GM18519 (cell line): ENCODE measurements around the gene LAMB1.
A peak's percentile ranks its signal among the peaks of the same experiment; 100 is the strongest.

ENCODE experiments used
- ATAC-seq: cut with Tn5 transposase; IDR thresholded peaks from one replicate; pipeline ENCODE4 v1.9.1; 2021; ENCODE audit warnings: mild to moderate bottlenecking, moderate library complexity; ENCODE audit not compliant: unreplicated experiment, low FRiP score

The LAMB1 gene

DNA sequence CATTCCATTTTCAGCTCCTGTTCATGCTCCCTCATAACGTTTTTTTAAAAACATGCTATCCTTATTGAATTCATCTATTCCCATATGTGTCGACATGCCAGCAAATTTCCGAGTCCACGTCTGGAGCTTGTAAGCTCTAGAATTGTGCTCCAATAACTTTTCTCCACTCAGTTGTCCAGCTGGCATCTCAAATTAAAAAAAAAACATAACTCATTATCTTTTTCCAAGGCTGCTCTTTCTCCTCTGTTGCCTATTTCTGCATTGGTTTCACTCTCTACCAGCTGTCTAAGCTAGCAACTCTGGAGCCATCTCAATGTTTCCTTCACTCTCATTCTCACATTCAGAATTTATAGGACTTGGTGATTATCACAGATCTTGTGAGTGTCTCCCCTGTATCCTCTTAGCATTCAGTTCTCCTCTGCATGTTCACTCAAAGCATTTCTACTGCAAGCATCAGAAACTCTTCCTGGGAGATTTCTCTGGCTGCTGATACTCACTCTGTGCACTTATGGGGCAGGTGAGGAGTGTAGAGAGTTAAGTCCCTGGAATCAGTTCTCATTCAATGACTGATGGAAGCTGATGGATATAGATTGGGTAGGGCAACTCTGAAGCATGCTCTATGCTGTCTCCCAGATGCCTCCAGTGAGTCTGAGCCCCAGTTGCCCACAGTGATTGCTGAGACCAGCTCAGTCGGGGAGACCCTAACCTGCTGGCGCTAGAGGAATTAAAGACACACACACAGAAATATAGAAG lies 118.7 kb downstream of the LAMB1 start:
- ATAC-seq: no peak

DNA sequence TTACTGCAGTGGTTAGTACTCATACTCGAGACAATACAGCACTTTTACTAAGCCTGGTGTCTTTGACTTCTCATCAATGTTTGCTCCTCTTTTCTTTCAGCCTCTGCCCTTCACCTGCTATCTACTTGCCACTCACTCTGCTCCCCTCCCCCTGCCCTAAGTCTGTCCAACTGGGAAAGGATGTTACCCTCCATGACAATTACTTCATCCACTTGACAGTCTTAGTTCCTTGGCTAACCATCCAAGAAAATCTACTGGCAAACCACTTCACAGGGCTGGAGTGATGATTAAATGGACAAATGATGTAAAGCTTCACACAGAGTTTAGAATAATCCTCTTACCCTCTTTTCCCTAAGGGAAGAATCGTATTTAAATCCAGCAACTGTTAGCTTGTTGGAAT lies 120.2 kb downstream of the LAMB1 start:
- ATAC-seq: no peak

GRCh38 chr7:107879400-107880035 lies 123.4 kb downstream of the LAMB1 start:
- ATAC-seq: peak; percentile 74

GRCh38 chr7:107878636-107879035 lies 124.3 kb downstream of the LAMB1 start:
- ATAC-seq: no peak

GRCh38 chr7:107877731-107878382 lies 125.1 kb downstream of the LAMB1 start:
- ATAC-seq: no peak

DNA sequence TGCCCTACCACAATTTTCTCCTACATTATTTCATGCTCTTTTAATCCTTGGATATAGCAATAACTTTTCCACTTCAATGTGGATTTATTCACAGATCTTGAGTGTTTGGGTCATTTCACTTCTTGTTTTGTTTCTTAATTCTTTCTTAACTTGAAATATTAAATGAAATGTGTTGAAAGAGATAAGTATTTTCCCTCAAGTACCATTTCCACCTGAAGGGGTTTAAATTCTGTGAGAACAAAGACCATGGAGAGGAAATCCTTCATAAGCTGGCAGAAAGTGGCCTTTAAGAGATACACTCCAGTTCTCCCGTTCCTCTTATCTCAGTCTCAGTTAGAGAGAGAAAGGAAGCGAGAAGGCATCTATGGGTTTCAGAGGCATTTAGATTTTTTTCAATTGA lies 126.0 kb downstream of the LAMB1 start:
- ATAC-seq: no peak

DNA sequence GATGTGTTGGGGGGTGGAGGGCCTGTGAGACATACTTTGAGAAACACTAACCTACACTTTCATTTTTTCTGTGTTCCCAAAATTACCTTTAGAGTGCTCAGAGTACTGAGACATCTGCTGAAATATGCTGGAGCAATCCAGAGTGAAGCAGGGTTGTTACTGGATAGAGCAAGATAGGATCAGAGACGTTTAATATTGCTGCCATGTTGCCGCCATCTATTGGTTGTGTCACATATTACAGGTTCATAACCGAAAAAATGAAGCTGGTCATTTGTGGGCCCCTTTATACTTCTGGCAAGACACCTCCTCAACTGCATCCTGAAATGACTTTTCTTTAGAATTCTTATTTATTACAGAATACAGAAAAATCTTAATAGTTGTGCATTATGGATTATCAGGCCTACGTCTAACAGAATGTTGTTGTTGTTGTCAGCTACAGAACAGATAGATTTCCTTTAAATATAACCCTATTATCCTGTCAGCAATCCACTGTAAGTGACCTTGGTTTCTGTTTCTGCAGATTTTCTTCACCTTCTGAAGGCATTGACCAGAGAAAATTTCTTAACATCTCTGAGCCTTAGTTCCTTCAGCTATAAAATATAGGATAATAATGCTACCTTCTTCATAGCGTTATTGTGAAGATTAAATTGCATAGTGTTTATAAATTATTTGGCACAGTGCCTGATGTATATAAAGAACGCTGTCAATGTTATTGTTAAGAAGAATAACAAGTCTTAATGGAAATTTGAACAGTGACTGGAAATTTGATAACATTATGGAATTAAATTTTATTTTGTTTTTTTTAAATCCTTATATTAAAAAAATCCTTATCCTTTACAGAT lies 128.1 kb downstream of the LAMB1 start:
- no peak for ATAC-seq

DNA sequence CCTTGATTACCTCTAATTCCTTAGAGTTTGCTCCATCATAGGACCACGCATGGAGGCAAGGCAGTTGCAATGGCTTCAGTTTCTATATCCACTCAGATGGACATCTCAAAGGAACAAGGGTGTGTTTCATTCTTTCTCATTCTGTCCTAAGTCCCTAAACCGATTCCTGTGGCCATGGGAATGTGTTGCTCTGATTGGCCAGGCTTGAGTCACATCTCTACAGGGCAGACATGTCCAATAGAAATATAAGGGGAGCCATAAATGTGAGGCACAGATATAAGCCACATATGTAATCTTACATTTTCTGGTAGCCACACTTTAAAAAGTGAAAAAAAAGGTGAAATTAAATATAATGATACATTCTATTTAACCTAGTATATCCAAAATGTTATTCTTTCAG lies 128.8 kb downstream of the LAMB1 start:
- no peak for ATAC-seq
